ENCODE results near the gene CYP2C18.
"Not testable (repeated sequence)": the region's sequence is repeated elsewhere in the genome, so short reads cannot be mapped to it uniquely, and the experiment has no call there.

The CYP2C18 gene

DNA sequence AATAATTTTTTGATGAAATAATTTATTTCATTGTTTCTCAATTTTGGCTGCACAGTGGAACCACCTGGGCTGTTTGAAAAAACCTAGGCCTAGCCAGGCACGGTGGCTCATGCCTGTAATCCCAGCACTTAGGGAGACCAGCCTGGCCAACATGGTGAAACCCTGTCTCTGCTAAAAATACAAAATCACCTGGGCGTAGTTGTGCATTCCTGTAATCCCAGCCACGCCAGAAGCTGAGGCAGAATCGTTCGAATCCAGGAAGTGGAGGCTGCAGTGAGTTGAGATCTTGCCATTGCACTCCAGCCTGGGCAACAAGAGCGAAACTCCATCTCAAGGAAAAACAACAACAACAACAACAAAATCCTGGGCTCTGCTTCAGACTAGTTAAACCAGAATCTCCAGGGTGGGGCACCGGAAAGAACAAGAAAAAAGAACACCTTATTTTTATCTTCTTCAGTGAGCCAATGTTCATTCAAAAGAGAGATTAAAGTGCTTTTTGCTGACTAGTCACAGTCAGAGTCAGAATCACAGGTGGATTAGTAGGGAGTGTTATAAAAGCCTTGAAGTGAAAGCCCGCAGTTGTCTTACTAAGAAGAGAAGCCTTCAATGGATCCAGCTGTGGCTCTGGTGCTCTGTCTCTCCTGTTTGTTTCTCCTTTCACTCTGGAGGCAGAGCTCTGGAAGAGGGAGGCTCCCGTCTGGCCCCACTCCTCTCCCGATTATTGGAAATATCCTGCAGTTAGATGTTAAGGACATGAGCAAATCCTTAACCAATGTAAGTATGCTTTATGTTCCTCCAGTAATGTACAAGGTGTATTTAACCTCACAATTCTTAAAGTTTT, at the start of gene CYP2C18:
CYP2C18 (plus strand) TSS at position 516 of the 841 bp plus-strand sequence; CDS start at position 607, 91 bp downstream.
- in situ Hi-C loops (cut with MboI; ENCODE audit: low pct_unique_long_range_greater_than_20kb, low sequenced_read_pairs, unreplicated experiment): no loop called here
- TF ChIP-seq, protein P1, sequence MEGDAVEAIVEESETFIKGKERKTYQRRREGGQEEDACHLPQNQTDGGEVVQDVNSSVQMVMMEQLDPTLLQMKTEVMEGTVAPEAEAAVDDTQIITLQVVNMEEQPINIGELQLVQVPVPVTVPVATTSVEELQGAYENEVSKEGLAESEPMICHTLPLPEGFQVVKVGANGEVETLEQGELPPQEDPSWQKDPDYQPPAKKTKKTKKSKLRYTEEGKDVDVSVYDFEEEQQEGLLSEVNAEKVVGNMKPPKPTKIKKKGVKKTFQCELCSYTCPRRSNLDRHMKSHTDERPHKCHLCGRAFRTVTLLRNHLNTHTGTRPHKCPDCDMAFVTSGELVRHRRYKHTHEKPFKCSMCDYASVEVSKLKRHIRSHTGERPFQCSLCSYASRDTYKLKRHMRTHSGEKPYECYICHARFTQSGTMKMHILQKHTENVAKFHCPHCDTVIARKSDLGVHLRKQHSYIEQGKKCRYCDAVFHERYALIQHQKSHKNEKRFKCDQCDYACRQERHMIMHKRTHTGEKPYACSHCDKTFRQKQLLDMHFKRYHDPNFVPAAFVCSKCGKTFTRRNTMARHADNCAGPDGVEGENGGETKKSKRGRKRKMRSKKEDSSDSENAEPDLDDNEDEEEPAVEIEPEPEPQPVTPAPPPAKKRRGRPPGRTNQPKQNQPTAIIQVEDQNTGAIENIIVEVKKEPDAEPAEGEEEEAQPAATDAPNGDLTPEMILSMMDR (IDR thresholded peaks at IDR 0.05; ENCODE audit: extremely low read depth, insufficient read depth, missing control alignments): no peak
- no peak for DNase-seq (ENCODE audit: low spot score)

DNA sequence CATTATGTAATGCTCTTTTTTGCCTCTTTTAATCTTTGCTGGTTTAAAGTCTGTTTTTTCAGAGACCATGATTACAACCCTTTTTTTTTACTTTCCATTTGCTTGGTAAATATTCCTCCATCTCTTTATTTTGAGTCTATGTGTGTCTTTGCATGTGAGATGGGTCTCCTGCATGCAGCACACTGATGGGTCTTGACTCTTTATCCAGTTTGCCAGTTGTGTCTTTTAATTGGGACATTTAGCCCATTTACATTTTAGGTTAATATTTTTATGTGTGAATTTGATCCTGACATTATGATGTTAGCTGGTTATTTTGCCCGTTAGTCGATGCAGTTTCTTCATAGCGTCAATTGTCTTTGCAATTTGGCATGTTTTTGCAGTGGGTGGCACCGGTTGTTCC, 45.4 kb upstream of the CYP2C18 start:
- in situ Hi-C loops (cut with MboI; ENCODE audit: low pct_unique_long_range_greater_than_20kb, low sequenced_read_pairs, unreplicated experiment); DNase-seq (ENCODE audit: low spot score): not testable (repeated sequence)

DNA sequence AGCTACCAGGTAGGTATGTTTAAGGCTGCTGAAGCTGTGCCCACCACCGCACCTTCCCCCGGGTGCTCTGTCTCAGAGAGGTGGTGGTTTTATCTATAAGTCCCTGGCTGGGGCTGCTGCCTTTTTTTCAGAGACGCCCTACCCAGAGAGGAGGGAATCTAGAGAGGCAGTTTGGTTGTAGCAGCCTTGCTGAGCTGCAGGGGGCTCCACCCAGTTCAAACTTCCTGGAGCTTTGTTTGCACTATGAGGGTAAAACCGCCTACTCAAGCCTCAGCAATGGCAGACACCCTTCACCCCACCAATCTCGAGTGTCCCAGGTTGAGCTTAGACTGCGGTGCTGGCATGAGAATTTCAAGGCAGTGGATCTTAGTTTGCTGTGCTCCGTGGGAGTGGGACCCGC, 43.6 kb upstream of the CYP2C18 start:
- in situ Hi-C loops (cut with MboI; ENCODE audit: low pct_unique_long_range_greater_than_20kb, low sequenced_read_pairs, unreplicated experiment): no loop called here
- TF ChIP-seq, protein P1 (IDR thresholded peaks at IDR 0.05; ENCODE audit: extremely low read depth, insufficient read depth, missing control alignments): no peak
- no peak for DNase-seq (ENCODE audit: low spot score)

DNA sequence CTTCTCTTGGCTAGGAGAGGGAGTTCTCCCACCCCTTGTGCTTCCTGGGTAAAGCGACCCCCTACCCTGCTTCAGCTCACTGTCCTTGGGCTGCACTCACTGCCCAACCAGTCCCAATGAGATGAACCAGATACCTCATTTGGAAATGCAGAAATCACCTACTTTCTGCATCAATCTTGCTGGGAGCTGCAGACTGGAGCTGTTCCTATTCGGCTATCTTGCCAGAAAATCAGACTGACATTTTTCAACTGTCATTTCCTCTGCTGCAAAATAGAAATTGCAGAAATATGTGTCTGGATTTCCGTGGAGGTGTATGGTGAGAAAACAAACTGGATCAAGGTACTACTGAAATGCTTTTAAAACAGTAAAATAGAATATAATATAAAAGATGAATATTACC, 43.0 kb upstream of the CYP2C18 start:
- in situ Hi-C loops (cut with MboI; ENCODE audit: low pct_unique_long_range_greater_than_20kb, low sequenced_read_pairs, unreplicated experiment): no loop called here
- no peak for DNase-seq (ENCODE audit: low spot score)
- TF ChIP-seq, protein P1 (IDR thresholded peaks at IDR 0.05; ENCODE audit: extremely low read depth, insufficient read depth, missing control alignments): no peak

DNA sequence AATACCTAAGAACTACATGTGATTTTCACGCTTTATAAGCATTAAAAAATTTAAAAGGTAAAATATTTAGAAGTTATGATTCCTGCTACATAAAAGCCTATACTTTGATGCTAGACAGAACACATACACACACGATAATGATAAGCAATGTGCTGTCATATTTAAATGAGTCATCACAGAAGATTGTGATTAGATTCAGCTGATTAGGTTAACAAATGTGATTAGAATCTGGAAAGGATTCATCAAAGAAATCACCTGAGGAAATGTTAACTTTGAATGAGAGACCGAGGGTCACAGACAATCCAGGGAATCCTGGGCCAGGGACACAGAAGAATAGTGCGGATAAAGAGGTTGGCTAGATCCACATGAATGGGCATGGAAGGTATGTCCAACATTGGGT, 42.0 kb upstream of the CYP2C18 start:
- in situ Hi-C loops (cut with MboI; ENCODE audit: low pct_unique_long_range_greater_than_20kb, low sequenced_read_pairs, unreplicated experiment): no loop called here
- TF ChIP-seq, protein P1 (IDR thresholded peaks at IDR 0.05; ENCODE audit: extremely low read depth, insufficient read depth, missing control alignments): no peak
- DNase-seq (ENCODE audit: low spot score): no peak

DNA sequence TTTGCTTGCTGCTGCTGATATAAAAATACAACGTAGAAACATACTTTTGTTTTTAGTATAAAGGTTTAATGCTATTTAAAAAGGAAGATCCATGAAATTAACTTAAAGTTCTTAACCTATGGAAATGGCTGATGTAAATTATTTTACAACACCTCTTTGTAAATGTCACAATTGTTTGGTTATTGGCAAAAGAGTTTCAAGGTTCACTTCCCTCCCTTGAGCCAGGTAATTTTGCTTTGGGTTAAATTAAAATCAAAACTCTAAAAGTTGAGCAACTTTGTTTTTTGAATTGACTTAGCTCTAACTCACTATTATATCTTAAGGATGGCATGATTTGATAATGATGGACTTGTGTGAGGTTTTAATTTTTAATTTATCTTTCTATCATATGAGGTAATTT, 39.2 kb upstream of the CYP2C18 start:
- in situ Hi-C loops (cut with MboI; ENCODE audit: low pct_unique_long_range_greater_than_20kb, low sequenced_read_pairs, unreplicated experiment): no loop called here
- TF ChIP-seq, protein P1 (IDR thresholded peaks at IDR 0.05; ENCODE audit: extremely low read depth, insufficient read depth, missing control alignments): no peak
- no peak for DNase-seq (ENCODE audit: low spot score)

DNA sequence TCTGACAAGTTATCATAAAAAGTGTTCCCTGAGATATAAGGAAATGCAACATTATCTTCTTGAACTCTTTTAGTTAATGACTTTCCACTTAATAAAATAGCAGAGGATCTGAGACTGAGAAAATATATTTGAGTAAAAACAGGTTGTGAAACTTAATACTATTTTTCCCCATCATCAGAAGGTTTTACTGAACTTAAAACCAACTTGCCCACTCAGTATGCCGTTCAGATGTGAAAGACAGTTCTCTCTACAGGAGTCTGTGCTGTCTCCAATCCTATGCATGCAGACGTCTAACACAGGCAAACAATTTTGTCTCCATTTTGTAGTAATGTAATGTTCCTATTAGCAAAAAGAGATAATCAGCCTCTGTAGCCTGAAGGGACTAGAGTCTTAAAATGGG, 38.2 kb upstream of the CYP2C18 start:
- peak; percentile 34 for DNase-seq (ENCODE audit: low spot score)
- in situ Hi-C loops (cut with MboI; ENCODE audit: low pct_unique_long_range_greater_than_20kb, low sequenced_read_pairs, unreplicated experiment): no loop called here
- TF ChIP-seq, protein P1 (IDR thresholded peaks at IDR 0.05; ENCODE audit: extremely low read depth, insufficient read depth, missing control alignments): no peak

DNA sequence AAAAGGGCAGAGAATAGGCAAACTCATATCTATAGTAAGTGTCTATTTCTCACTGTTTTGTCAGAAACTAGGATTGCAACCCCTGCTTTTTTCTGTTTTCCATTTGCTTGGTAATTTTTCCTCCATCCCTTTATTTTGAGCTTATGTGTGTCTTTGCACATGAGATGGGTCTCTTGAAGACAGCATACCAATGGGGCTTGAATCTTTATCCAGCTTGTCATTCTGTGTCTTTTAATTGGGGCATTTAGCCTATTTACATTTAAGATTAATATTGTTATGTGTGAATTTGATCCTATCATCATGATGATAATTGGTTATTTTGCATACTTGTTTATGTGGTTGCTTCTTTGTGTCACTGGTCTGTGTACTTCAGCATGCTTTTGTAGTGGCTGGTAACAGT, 28.3 kb upstream of the CYP2C18 start:
- in situ Hi-C loops (cut with MboI; ENCODE audit: low pct_unique_long_range_greater_than_20kb, low sequenced_read_pairs, unreplicated experiment); DNase-seq (ENCODE audit: low spot score): not testable (repeated sequence)

DNA sequence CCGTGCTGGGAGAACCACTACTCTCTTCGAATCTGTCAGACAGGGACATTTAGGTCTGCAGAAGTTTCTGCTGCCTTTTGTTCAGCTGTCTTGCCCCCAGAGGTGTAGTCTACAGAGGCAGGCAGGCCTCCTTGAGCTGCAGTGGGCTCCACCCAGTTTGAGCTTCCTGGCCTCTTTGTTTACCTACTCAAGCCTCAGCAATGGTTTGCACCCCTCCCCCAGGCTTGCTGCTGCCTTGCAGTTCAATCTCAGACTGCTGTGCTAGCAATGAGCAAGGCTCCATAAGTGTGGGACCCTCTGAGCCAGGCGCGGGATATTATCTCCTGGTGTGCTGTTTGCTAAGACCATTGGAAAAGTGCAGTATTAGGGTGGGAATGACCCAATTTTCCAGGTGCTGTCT, 20.5 kb upstream of the CYP2C18 start:
- in situ Hi-C loops (cut with MboI; ENCODE audit: low pct_unique_long_range_greater_than_20kb, low sequenced_read_pairs, unreplicated experiment): not testable (repeated sequence)

More for the DNA sequence above, 20.5 kb upstream of the CYP2C18 start:
- DNase-seq (ENCODE audit: low spot score): not testable (repeated sequence)
